Stimulated activated CD8-positive, alpha-beta memory T cell treated with anti-CD3 and anti-CD28 coated beads, Interleukin-4, amount 100 ng/mL, for 24 hours (primary cell): ENCODE measurements around the gene STX17.
"Not testable (repeated sequence)": the region's sequence is repeated elsewhere in the genome, so short reads cannot be mapped to it uniquely, and the experiment has no call there.

ENCODE experiments used
- DNase-seq: peaks from one replicate; pipeline ENCODE4 v3.0.0-alpha.2; 2020; ENCODE audit warnings: low read depth

STX17 gene

DNA sequence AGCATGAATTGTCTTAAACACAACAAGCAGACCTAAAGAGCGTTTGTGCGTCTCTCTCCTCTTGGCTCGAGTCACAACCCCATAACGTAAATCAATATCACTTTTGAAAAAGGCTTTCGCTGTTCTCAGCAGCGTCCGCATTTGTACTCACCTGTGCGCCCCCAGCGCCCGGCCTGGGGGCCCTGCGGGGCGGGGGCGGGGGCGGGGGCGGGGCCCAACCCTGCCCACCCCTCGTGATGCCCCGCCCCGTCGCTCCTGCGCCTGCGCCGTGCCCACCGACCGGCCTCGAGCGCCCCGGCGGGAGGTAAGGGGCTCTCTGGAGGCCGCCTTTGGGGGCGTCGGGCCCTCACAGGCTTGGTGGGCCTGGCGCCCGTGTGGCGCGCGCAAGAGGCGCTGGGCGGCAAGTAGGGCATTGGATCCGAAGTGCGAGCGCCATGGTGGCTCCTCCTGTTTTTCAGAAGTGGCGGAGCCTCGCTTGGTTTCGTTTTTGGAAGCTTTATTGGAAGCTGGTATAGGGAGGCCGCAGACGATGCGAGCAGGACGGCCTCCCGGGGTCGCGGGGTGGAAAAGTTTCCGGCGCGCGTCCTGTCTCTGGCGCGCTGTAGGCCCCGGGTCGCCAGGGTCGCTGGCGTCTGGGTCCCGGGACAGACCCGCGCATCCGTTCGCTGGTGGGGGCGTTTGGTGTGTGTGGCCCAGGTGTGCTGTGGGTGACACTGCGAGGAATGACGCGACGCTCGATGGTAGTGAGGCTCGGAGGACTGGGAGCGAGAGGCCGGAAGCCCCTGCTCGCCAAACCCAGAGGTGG is at the start of gene STX17:
Gene STX17, plus strand, starts transcription at position 252 of the 805 bp plus-strand sequence. CDS start 8,586 bp downstream, outside the sequence.
- peak; percentile 72 for DNase-seq

DNA sequence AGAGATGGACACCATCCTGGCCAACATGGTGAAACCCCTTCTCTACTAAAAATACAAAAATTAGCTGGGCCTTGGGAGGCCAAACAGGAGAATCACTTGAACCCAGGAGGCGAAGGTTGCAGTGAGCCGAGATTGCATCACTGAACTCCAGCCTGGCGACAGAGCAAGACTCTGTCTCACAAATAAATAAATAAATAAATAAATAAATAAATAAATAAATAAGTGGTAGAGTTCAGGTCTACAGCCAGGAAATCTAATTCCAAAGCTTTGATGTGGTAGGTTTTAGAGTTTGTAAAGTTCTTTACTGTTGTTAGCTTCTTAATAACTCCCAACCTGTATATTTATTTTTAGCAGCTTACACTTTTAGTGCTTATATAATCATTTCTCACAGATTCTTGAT is 48.9 kb upstream of the STX17 start:
- DNase-seq: not testable (repeated sequence)

DNA sequence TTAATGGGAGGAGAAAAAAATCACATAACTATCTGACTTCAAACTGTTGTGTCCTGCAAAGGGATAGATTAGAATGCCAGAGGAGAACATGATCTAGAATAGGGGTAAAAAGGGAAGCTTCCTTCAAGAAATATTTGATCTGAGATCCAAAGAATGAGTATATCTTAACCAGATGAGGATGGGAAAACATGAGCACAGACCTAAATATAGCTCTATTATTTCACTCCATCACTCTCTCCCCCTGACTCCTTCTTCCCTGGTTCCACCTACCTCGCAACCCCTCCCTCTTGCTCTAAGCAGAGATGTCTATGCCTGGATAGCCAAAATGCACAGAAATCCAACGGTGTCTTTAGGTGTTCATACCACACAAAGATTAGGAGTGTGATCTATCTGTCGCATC is 48.4 kb upstream of the STX17 start:
- DNase-seq: no peak

DNA sequence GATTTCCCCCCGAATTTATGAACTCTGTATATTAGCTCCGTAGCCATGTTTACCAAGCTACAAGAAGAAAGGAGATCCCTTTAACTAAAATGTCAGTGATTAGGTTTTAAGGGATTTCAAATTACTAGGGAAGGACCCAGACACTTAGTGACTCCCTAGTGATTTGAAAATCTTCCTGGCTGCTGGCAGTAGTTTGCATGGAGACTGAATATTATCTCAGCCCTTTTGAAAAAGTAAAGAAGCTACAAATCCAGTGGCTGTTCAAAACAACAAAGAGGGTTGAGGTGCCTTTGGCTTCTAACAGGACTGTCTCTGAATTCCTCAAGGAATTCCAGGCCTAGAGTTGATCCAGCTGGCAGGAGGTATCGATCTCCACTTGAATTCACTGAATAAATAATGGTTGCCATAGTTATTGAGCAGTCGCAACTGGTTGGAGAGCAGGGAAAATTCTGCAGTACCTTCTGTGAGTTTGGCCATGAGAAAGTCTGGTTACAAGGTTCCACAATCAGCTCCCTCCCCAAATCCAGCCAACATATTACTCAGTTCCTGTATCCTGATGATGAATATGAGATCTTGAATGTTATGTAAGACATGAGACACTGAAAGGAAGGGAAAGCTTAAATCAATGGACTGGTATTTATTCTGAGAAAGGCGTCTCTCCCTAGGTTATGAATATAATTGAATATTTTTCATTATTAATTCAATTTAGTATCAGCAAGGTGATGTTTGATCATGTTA is 47.0 kb upstream of the STX17 start:
- DNase-seq: no peak

DNA sequence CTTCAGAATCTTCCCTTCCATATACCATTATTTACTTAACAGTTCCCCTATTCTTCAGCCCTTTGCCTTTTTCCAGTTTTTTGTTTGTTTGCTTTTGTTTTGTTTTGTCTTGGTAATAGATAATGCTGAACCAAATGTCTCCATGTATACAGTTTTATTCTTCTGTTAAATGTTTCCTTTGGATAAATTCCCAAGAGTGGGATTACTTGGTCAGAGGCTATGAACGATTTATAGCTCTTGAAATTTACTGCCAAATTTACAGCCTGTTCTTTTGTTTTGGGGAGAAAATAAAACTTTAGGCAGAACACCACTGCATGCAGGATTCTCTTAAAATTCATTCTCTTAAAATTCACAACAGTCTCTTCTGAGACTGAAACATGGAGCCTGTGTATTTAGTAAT is 46.2 kb upstream of the STX17 start:
- no peak for DNase-seq

DNA sequence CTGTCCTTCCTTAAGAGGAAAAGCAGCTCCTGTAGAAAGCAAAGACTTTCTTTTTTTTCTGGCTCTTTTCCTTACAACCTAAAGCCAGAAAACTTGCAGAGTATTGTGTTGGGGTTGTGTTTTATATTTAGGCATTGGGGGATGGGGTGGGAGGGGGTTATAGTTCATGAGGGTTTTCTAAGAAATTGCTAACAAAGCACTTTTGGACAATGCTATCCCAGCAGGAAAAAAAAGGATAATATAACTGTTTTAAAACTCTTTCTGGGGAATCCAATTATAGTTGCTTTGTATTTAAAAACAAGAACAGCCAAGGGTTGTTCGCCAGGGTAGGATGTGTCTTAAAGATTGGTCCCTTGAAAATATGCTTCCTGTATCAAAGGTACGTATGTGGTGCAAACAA is 42.5 kb upstream of the STX17 start:
- DNase-seq: no peak

DNA sequence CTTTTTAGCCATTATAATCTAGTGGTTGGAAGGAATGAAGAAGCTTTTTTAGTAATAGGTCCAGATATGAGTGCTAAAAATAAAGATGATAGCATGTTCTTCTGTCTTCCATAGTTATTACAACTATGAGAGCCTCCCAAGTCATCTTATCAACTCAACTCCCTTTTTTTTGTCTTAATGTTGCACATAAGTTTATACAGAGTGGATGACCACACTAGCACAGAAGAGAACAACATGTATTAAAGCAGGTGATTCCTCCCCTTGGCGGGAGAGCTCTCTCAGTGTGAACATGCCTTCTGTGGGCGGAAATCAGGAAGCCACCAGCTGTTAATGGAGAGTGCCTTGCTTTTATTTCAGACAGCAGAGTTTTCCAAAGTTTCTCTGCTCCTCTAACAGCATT is 40.1 kb upstream of the STX17 start:
- DNase-seq: no peak

DNA sequence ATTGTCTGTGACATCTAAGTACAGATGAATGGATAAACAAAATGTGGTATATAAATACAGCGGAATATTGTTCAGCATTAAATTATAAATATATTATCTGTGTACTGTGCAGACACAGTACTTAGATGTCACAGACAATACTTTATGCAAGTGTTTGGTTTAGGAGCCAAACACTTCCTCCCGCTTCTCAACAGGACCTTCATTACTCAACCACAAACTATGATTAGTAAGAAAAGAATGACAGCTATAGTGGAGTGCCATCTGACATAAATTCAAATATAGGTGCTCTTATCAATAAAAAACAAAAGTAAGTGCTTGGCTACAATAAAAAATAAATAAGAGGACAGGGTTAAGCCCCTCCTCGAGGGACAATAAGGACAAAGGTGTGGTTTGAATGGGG is 38.9 kb upstream of the STX17 start:
- DNase-seq: no peak

DNA sequence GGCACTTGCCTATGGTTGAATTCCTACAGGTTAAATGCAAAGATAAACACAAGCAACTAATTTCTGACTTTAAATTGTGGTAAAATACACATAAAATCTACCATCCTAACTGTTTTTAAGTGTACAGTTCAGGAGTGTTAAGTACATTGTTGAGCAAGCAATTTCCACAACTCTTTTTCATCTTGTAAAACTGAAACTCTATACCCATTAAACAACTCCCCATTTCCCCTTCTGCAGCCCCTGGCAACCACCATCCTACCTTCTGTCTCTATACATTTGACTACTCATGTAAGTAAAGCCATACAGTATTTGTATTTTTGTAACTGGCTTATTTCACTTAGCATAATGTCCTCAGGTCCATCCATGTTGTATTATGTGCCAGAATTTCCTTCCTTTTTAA is 38.5 kb upstream of the STX17 start:
- no peak for DNase-seq

DNA sequence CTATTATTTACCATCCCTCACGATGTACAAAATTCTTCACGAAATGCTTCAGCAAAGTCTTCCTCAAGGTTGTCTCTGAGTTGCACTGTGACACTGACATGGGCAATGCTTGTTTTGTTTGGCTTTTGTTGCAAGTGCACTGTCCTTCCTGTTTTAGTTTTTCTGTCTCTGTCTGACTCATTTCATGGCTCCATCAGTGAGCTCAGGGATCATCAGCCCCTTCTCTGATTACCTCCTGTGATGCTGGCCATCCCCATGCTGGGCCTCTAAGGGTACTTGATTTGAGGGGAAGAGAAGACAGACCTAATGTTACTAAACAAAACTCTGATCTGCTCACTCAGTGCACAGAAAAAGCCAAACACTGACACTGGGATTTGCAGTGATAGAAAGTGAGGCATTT is 37.6 kb upstream of the STX17 start:
- DNase-seq: no peak

DNA sequence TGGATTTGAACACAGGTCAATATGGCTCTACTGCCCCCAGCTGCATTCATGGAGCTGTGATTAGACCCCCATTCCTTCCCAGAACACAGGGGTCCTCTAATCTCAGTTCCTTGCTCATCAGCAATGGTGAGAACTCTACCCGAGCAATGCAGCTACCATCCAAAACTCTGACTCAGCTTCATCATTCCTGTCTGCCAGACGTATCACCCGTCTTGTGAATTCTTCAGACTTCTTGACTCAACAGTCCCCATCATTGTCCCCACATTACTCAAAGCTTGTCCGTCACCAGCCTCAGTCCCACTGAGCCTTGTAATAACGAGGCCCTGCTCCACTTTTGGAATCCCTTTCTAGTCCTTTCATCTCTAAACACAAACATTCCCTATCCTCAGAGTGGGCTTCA is 36.3 kb upstream of the STX17 start:
- DNase-seq: no peak

DNA sequence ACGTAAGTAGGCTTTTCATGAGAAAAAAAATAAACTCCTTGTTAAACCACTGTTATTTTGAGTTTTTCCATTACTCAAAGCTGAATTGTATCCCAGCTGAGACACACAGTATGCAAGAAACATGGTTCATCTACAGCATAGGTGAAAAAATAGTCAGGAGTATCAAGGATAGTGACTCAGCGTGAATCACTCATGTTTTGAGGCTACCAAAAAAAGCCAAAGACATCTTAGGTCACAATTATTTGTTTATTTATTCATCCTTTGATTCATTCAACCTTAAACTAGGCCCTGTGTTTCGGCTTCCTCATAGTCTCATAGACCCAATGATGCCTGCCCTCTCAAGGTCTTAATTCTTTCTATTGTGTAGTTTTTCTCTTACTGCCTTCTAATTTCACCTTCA is 32.9 kb upstream of the STX17 start:
- DNase-seq: no peak

DNA sequence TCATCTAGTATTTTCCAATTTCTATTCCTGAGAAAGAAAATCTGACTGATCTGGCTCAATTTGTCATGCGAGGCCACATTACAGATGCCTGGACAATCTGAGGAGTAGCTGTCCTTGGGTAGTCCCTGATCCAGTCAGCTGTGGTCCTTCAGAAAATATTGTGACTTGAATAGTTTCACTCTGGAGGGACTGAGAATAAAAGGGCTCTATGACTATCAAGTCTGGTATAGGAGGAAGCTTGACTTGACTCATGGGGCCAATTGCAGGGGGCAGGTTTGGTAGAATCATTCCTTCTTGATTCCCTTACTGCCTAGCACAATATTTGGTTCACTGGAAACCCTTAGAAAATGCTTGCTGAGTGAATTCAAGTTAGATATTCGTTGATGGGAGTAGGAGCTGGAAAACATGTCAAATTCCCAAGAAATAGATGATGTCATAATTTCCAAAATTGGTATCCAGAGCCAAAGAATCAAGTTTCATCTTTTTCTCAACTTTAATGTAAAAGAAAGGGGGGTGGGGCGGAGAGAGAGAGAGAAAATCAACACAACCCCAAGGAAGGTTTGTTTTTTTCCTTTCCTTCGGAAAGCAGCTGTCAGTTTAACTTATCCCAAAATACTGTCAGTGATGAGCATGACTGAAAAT is 32.4 kb upstream of the STX17 start:
- DNase-seq: no peak

DNA sequence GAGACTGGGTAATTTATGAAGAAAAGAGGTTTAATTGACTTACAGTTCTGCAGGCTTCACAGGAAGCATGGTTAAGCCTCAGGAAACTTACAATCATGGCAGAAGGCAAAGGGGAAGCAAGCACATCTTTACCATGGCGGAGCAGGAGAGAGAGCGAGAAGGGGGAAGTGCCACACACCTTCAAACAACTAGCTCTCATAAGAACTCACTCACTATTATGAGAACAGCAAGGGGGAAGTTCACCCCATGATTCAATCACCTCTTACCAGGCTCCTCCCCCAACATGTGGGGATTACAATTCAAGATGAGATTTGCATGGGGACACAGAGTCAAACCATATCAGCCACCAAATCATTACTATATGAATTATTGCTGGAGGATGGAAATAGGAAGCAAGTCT is 30.3 kb upstream of the STX17 start:
- DNase-seq: no peak

DNA sequence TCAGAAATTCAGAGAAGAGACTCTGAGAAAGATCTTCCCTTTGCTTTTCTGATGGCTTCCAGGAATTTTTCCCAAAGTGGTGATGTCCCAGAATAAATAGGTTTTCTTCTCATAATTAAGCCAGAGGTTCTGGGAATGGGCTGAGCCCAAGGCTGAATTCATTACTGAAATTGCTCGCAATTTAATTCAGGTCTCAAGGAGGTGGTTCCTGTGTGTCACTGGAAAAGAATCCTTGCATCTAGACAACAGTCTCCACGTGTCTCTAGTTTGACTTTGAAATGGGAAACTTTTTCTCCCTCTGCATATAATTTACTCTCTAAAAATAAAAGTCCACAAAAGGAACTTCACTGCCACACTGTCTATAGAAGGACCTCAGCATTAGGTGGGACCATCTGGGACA is 27.8 kb upstream of the STX17 start:
- DNase-seq: no peak

DNA sequence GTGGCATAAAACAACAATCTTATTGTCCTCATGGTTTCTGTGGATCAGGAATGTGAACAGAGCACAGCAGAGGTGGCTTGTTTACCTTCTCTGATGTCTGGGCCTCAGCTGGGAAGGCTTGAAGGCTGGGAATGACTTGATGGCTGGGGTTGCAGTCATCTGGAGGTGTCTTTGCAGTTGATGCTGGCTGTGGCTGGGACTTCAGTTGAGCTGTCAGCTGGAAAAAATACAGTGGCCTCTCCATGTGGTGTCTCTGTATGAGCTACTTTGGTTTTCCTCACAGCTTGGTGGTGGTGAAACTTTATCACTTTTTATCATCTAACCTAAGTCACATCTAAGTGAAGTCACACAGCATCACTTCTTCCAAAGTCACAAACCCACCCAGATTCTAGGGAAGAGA is 24.7 kb upstream of the STX17 start:
- no peak for DNase-seq

DNA sequence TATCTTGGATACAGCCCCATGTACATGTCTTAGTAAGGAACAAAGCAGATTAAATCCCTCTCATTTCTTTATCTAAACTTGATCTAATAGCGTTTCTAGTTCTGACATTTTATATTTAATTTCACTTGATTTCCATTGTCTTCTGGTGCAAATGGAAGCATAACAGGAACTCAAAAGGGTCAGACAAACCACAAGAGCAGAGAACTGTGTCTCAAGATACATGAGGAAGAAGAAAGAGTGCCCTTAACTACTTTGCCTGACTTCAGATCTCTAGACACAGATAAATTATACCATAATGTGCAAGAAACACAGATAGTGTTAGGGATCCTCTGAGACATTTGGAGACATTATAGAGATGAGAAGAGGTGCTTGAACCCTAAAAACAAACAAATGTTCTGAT is 20.7 kb upstream of the STX17 start:
- no peak for DNase-seq

DNA sequence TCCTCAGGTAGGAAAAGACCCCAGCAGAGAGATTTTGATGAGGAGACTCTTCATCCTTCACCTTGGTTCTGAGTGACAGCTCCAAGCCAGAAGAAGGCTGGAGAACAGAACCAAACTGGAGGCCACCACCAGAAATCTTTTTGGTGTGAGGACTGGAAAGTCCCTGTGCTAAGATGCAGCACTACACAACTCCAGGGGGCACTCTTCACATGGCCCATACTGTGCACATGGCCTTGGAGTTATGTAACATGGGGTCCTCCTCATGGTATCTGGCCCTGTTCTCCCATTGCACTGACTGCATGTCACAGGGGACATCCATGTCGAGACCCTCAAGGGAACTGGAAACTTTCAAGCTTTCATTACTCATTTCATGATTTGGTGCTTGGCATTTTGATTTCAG is 17.3 kb upstream of the STX17 start:
- DNase-seq: no peak

DNA sequence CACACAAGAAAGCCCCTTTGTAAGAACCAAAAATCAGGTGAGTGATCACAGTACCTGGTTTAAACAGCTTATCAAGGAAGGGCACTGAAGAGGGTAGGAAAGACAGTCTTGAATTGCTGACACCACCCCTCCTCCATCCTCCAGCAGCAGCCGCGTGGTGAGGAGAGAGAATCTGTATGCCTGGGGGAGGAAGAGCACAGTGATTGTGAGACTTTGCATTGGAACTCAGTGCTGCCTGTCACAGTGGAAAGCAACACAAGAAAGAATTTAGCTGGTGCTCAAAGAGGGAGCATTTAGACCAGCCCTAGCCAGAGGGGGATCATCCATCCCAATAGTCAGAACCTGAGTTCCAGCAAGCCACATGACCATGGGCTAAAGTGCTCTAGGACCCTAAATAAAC is 11.6 kb upstream of the STX17 start:
- DNase-seq: no peak

DNA sequence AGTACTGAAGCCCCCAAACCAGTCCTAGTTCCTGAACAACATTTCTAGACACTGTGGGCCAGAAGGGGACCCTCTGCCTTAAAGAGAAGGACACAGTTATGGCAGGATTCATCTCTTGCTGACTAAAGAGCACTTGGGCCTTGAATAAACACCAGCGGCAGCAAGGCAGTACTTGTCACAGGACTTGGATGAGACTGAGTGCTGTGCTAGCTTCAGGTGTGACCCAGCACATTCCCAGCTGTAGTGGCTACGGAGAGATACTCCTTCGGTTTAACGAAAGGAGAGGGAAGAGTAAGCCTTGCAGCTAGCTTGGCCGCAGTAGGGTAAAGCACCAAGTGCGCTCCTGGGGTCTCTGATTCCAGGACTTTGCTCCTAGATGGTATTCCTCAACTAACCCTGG is 10.9 kb upstream of the STX17 start:
- DNase-seq: no peak

DNA sequence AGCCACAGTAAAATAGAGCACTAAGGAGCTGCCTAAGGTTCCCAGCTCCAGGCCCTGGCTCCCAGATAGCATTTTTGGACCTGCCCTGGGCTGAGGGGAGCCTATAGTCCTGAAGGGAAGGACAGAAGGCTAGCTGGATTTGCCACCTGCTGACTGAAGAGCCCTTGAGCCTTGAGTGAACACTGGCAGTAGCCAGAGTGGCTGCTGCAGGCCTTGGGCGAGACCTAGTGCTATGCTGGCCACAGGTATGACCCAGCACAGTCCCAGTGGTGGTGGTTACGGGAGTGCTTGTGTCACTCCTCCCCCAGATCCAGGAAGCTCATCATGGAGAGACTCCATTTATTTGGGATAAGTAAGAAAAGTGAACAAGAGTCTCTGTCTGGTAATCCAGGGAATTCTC is 10.3 kb upstream of the STX17 start:
- no peak for DNase-seq

DNA sequence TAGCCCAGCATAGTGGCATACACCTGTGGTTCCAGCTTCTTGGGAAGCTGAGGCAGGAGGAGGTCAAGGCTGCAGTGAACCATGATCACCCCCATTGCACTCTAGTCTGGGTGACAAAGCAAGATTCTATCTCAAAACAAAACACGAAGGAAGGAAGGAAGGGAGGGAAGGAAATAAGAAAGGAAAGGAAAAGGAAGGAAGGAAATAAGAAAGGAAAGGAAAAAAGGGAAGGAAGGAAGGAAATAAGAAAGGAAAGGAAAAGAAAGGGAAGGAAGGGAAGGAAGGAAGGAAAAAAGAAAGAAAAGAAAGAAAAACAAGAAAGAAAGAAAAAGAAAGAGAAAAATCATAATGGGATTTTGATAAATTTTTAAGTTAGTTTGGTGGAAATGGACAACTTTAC is 3.1 kb upstream of the STX17 start:
- DNase-seq: no peak

DNA sequence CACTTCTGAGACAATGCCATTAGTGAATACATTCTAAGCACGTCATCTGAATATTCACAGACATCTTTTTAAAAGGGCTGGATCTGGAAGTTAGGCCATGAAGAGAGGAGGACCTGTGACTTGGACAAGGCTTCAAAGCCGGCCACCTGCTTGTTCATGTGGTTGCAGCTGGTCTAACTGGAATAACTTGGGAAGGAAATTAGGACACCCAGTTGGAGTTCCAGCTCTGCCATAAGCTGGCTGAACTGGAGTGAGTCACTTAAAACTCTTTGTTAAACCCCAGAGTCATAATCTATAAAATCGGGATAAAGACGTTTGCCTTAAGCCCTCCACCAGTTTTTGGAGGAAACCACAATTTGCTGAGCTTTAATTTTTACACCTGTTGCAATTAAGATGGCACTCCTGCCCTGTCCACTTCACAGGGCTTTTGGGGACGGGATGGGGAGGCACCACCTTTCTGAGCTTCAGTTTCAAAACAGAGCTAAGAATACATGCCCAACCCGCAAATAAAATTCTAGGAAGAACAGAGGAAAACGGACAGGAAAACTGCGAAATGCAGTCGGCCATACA is 536 bp upstream of the STX17 start:
- no peak for DNase-seq
